GM18511 (cell line): ENCODE data around the gene SVIL.

ENCODE experiments used
- ATAC-seq: cut with Tn5 transposase; IDR thresholded peaks from one replicate; pipeline ENCODE4 v1.9.1; 2021; ENCODE audit warnings: mild to moderate bottlenecking, moderate library complexity; ENCODE audit not compliant: unreplicated experiment

Gene SVIL, protein sequence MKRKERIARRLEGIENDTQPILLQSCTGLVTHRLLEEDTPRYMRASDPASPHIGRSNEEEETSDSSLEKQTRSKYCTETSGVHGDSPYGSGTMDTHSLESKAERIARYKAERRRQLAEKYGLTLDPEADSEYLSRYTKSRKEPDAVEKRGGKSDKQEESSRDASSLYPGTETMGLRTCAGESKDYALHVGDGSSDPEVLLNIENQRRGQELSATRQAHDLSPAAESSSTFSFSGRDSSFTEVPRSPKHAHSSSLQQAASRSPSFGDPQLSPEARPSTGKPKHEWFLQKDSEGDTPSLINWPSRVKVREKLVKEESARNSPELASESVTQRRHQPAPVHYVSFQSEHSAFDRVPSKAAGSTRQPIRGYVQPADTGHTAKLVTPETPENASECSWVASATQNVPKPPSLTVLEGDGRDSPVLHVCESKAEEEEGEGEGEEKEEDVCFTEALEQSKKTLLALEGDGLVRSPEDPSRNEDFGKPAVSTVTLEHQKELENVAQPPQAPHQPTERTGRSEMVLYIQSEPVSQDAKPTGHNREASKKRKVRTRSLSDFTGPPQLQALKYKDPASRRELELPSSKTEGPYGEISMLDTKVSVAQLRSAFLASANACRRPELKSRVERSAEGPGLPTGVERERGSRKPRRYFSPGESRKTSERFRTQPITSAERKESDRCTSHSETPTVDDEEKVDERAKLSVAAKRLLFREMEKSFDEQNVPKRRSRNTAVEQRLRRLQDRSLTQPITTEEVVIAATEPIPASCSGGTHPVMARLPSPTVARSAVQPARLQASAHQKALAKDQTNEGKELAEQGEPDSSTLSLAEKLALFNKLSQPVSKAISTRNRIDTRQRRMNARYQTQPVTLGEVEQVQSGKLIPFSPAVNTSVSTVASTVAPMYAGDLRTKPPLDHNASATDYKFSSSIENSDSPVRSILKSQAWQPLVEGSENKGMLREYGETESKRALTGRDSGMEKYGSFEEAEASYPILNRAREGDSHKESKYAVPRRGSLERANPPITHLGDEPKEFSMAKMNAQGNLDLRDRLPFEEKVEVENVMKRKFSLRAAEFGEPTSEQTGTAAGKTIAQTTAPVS (N-terminal part only)

DNA sequence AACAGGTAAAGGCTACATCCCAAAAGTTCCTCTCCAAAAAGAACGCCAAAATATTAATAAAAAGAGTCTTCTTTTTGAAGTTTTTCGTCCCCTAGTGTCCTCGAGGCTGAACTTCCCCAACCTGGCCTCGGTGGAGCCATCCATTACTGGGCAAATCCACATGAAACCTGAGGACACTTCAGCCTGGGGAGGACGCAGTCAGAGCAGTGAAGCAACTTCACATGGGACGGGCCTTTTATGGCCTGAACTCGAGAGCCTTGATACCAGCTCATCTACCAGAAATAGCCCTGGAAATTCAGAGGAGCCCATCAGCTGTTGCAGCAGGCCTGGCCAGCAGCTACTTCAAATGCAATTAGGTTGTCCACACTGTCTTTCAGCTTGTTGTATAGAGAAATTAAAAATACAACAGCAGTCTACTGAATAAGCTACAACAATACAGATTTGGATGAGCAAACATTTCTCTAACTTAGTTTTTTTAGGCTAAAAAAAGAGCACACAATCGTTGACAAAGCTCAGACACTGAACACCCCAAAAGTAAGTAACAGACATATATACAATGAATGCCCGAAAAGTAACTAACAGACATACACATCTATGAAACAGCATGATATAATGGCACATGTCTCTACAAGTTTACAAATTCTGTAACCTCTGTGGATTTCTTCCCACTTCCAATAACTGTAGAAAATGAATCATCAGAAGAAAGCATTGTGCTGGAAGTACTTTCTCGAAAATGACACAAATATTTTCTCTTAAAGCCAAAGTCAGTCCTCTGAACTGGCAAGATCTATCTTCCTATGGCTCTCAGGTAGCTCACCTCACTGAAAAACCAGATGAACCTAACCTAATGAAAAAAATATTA lies at the start of gene SVIL:
TSS of gene SVIL (minus strand) at position 208 of the 862 bp plus-strand sequence. CDS start 79,913 bp downstream, outside the sequence.
- ATAC-seq: no peak

GRCh38 chr10:29681676-29682448 lies 47.1 kb upstream of the SVIL start:
- no peak for ATAC-seq

DNA sequence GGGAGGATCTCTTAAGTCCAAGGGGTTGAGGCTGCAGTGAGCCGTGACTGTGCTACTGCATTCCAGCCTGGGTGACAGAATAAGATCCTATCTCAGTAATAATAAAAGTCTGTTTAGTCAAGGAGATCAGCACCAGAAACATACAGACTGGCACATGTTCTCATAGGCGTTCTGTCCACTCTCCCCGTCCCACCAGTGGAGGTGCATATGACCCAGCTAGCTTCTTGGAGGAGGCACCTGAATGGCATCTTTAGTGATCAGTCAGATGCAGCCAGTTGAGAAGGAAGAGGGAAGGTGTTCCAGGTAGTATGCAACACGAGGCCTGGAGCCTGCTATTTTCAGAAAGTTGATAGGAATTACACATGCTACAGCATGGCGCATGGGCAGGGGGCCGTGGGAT lies 45.3 kb upstream of the SVIL start:
- no peak for ATAC-seq

- ATAC-seq: no peak
Measured at GRCh38 chr10:29676732-29677131, 42.0 kb upstream of the SVIL start.

- ATAC-seq: no peak
Measured at GRCh38 chr10:29675984-29676383, 41.2 kb upstream of the SVIL start.

DNA sequence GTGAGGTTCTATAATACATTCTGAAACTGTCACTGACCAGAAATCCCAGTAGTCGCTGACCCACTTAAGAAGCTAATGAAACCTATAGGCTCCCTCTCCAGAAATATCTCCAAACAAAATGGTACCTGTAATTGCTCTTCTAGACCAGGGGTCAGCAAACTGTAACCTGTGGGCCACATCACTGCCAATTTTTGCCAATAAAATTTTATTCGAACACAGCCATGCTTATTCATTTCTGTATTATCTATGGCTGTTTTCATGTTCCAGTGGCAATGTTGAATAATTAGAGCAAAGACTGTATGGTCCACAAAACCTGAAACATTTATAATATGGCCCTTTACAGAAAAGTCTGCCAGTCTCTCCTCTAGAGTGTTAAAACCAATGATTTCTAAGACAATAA lies 37.2 kb upstream of the SVIL start:
- no peak for ATAC-seq

DNA sequence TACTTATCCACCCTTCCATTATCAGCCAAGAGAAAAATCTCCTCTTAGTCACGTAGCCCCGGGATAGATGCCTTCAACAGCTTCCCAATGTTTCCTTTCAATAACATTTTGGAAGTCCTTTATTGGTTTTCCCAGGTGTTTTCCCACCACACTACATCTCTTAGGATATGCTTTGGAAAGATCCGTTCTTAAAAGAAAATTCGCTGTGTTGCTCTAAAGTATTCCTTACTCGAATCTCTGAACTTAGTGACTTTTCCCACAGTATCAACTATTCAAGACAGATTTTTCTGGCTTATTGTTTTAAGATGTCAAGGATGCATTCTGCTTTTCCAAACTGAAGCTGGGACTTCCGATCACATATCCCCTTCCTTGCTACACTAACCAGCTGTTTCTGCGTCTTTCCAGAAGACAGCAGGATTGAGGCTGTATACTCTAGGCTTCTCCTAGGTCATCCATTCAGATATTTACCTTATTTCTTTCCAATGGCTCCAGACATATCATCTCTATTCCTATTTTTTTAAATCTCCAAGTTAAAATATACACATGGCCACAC lies 36.5 kb upstream of the SVIL start:
- no peak for ATAC-seq

DNA sequence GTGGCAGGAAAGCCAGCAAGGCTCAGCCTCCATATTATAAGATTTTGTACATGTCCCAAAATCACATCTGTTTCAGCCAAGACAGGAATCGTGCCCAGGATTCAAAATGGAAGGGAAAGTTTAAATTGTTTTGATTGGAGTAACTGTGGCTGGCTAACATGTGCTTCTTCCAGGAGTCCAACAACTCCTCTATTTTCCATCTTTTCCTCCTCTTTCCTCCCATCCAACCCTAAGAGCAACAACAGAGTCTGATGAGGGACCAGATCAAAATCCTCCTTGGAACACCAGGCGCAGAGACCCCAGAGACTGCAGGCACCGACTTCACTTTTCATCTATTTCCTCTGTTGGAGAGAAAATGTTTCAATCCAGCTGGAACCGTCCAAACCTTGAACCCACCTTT lies 36.0 kb upstream of the SVIL start:
- no peak for ATAC-seq

DNA sequence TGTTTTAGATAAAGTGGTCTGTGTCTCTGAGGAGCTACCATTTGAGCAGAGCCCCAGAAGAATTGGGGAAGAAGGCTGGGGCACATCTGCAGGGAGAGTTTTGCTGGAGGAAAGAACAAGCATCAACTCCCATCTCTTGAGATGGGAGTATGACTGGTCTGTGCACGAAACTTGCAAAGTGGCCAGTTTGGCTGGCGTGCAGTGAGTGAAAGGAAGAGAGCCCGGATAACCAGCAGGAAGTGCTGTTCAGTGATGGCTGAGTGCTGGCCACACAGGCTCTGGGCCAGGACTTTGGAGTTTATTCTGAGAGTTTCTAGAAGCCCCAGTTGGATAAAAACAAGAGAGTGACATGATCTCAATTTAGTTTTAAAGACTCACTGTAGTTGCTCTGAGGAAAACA lies 34.4 kb upstream of the SVIL start:
- ATAC-seq: no peak

DNA sequence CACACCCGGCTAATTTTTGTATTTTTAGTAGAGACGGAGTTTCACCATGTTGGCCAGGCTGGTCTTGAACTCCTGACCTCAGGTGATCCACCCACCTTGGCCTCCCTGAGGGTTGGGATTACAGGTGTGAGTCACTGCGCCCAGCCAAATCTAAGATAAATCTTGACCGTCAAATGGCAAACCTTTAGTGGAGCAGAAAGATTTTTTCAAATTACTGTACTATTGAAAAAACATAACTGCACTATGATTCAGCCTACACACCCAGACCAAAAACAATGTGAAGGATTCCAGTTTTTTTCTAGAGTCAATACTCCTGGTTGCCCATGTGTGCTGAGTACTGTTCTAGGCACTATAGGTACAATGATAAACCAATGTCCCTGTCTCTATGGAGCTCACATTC lies 33.9 kb upstream of the SVIL start:
- no peak for ATAC-seq

GRCh38 chr10:29667191-29667590 lies 32.4 kb upstream of the SVIL start:
- no peak for ATAC-seq

DNA sequence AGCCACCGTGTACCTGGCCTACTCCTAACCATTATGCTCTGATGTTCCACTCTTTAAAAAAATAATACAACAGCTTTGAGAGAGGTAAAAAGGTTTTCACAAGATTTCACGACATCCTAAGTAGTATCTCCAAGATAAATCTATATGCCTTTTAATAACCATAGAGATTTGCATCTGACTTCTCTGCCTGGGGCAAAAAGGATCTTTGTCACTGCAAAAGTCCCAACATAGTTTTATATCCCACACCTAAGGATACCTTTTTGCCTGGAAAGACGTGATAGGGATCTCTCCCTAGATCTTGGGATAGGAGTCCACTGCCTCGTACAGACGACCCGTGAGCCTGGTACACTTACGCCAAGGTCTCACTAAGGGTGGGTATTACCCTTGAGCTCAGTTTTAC lies 31.4 kb upstream of the SVIL start:
- no peak for ATAC-seq

GRCh38 chr10:29663718-29664117 lies 28.9 kb upstream of the SVIL start:
- ATAC-seq: no peak

DNA sequence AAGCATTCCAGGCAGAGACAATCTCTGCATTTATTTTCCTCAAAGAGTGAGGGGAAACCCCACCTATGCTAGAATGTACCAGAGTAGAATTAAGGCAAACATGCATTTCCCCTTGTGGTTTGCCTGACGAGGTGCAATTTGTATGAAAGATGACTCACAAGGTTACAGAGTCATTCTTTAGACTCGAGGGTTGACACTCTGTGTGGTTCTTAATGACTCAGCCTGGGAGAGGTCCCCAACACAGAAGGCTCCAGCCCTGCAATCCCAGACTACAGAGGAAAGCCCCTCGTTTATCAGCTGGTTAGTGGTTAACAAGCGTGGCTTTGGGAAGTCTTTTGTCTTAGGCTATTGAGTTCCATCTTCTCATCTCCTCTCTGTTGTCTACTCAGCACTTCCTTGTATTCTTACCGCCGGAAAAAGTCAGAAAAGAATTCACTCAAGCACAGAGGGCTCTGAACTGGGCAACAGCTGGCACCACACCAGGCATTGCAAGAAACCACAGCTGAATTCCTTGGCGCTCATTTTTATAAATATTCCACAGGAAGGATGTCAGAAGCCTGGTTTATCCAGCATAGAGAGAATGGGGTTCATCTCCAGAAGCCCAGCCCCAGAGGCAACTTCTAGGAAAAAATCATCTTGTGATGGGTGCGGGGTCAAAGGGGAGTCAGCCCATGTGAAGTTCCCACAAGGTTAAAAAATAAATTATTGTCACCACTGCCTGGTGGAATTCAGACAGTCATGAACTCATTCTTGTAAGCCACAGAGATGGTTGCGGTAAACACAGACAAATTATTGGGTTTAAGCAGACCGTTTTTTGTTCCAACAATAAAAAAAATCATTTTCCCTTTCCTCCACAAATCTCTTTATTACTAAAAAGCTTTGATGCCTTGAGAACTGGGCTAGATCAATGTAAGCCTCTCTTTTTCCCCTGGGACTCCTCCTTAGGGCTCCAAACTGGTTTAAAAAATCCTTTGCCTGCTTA lies 24.5 kb upstream of the SVIL start:
- peak; percentile 99 for ATAC-seq

GRCh38 chr10:29657719-29658274 lies 23.0 kb upstream of the SVIL start:
- ATAC-seq: no peak

DNA sequence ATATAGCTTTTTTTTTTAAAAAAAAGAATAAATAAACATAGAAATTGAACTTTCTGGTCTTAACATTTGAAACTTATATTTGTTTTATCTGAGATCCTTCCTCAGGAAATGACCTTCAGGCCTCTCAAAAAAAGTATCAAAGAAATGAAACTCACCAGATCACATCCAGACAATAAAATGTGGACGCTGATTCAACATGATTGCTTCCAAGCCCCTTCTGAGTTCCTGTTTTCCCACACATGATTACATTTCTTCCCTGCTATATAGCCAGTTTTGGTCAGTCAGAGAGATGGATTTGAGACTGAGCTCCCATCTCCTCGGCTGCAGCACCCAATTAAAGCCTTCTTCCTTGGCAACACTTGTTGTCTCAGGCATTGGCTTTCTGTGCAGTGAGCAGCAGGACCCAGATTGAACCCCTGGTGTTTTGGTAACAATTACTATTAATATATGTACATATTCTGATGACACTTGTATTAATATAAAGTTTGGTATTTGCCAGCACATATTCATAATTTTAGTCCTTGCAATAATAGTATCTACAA lies 21.8 kb upstream of the SVIL start:
- no peak for ATAC-seq

DNA sequence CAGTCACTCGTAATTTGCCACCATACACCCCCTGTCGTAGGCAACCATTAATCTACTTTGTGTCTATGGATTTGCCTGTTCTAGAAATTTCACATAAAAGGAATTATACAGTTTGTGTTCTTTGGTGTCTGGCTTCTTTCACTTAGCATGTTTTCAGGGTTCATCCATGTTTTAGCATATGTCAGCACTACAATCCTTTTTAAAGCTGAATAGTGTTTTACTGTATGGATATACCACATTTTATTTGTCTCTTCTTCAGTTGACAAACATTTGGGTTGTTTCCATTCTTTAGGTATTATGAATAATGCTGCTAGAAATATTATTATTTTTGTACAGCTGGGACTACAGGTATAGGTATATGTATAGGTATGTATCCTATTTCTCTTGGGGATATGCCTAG lies 17.4 kb upstream of the SVIL start:
- no peak for ATAC-seq

DNA sequence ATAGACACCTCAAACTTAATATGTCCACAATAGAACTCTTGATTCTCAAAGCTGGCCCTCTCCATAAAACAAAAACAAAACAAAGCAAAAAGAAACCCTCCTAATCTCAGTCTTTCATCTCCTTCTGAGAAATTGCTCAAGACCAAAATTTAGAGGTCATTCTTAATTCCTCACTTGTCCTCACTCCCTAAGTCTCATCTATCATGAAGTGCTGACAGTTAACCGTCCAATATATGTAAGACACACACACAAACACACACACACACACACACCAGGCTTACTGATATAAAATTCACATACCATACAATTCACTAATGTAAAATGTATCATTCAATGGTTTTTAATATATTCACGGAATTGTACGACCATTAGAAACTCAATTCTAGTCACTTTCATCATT lies 17.0 kb upstream of the SVIL start:
- ATAC-seq: no peak
